ENCODE data around the gene SMARCB1.

Gene SMARCB1

GRCh38 chr22:23868580-23868979 lies 81.8 kb downstream of the SMARCB1 start:
- Histone ChIP-seq H3K9me3 (ENCODE audit: low read length) (peaks cover 4% of the 10 kb centered on the region), H3K4me3 (ENCODE audit: low read length) (no peak overlapping the region), H3K27me3 (ENCODE audit: insufficient read depth, low read length) (no peaks in the 10 kb centered on the region), H3K4me1 (ENCODE audit: insufficient read depth, low read length) (no peaks in the 10 kb centered on the region), H2AFZ (ENCODE audit: low read depth, low read length) (no peak overlapping the region), H3K36me3 (ENCODE audit: insufficient read depth, low read length) (peaks cover 40% of the 10 kb centered on the region)

GRCh38 chr22:23874871-23875270 lies 88.1 kb downstream of the SMARCB1 start:
- no peaks in the 10 kb centered on the region for H3K27me3 ChIP-seq (ENCODE audit: insufficient read depth, low read length)
- H3K36me3 ChIP-seq (ENCODE audit: insufficient read depth, low read length): peaks cover 46% of the 10 kb centered on the region
- H3K4me1 ChIP-seq (ENCODE audit: insufficient read depth, low read length): peaks cover 6% of the 10 kb centered on the region
- no peak overlapping the region for H3K4me3 ChIP-seq (ENCODE audit: low read length)
- no peak overlapping the region for H2AFZ ChIP-seq (ENCODE audit: low read depth, low read length)
- peaks cover 4% of the 10 kb centered on the region for H3K9me3 ChIP-seq (ENCODE audit: low read length)

- no peak overlapping the region for H3K4me3 ChIP-seq (ENCODE audit: low read length)
- peaks cover 6% of the 10 kb centered on the region for H3K4me1 ChIP-seq (ENCODE audit: insufficient read depth, low read length)
- no peak overlapping the region for H2AFZ ChIP-seq (ENCODE audit: low read depth, low read length)
- peaks cover 2% of the 10 kb centered on the region for H3K9me3 ChIP-seq (ENCODE audit: low read length)
- H3K36me3 ChIP-seq (ENCODE audit: insufficient read depth, low read length): peaks cover 42% of the 10 kb centered on the region
- no peaks in the 10 kb centered on the region for H3K27me3 ChIP-seq (ENCODE audit: insufficient read depth, low read length)
Measured at GRCh38 chr22:23875801-23876200, 89.0 kb downstream of the SMARCB1 start.

GRCh38 chr22:23877566-23877965 lies 90.8 kb downstream of the SMARCB1 start:
- no peaks in the 10 kb centered on the region for H3K27me3 ChIP-seq (ENCODE audit: insufficient read depth, low read length)
- peaks cover 41% of the 10 kb centered on the region for H3K36me3 ChIP-seq (ENCODE audit: insufficient read depth, low read length)
- H3K4me3 ChIP-seq (ENCODE audit: low read length): no peak overlapping the region
- H3K4me1 ChIP-seq (ENCODE audit: insufficient read depth, low read length): peaks cover 6% of the 10 kb centered on the region
- H3K9me3 ChIP-seq (ENCODE audit: low read length): peaks cover 2% of the 10 kb centered on the region
- H2AFZ ChIP-seq (ENCODE audit: low read depth, low read length): no peak overlapping the region

GRCh38 chr22:23878219-23878618 lies 91.5 kb downstream of the SMARCB1 start:
- Histone ChIP-seq H3K36me3 (ENCODE audit: insufficient read depth, low read length) (peaks cover 39% of the 10 kb centered on the region), H3K27me3 (ENCODE audit: insufficient read depth, low read length) (no peaks in the 10 kb centered on the region), H3K9me3 (ENCODE audit: low read length) (peaks cover 2% of the 10 kb centered on the region), H3K4me3 (ENCODE audit: low read length) (no peak overlapping the region), H3K4me1 (ENCODE audit: insufficient read depth, low read length) (peaks cover 6% of the 10 kb centered on the region), H2AFZ (ENCODE audit: low read depth, low read length) (no peak overlapping the region)

- Histone ChIP-seq H2AFZ (ENCODE audit: low read depth, low read length) (no peak overlapping the region), H3K36me3 (ENCODE audit: insufficient read depth, low read length) (peaks cover 10% of the 10 kb centered on the region), H3K27me3 (ENCODE audit: insufficient read depth, low read length) (no peaks in the 10 kb centered on the region), H3K9me3 (ENCODE audit: low read length) (no peaks in the 10 kb centered on the region), H3K4me3 (ENCODE audit: low read length) (no peak overlapping the region), H3K4me1 (ENCODE audit: insufficient read depth, low read length) (peaks cover 6% of the 10 kb centered on the region)
Measured at GRCh38 chr22:23882370-23882769, 95.6 kb downstream of the SMARCB1 start.

GRCh38 chr22:23883658-23884057 lies 96.9 kb downstream of the SMARCB1 start:
- no peaks in the 10 kb centered on the region for H3K9me3 ChIP-seq (ENCODE audit: low read length)
- H3K36me3 ChIP-seq (ENCODE audit: insufficient read depth, low read length): peaks cover 2% of the 10 kb centered on the region
- H3K4me3 ChIP-seq (ENCODE audit: low read length): no peak overlapping the region
- H3K27me3 ChIP-seq (ENCODE audit: insufficient read depth, low read length): no peaks in the 10 kb centered on the region
- no peaks in the 10 kb centered on the region for H3K4me1 ChIP-seq (ENCODE audit: insufficient read depth, low read length)
- no peak overlapping the region for H2AFZ ChIP-seq (ENCODE audit: low read depth, low read length)

- no peaks in the 10 kb centered on the region for H3K9me3 ChIP-seq (ENCODE audit: low read length)
- no peak overlapping the region for H2AFZ ChIP-seq (ENCODE audit: low read depth, low read length)
- peaks cover 2% of the 10 kb centered on the region for H3K36me3 ChIP-seq (ENCODE audit: insufficient read depth, low read length)
- H3K4me1 ChIP-seq (ENCODE audit: insufficient read depth, low read length): no peaks in the 10 kb centered on the region
- H3K4me3 ChIP-seq (ENCODE audit: low read length): no peak overlapping the region
- H3K27me3 ChIP-seq (ENCODE audit: insufficient read depth, low read length): no peaks in the 10 kb centered on the region
Measured at GRCh38 chr22:23884140-23884539, 97.4 kb downstream of the SMARCB1 start.

Data from neuron (in vitro differentiated cells).